ENCODE measurements around the gene P2RX6.
A peak's percentile ranks its signal among the peaks of the same experiment; 100 is the strongest.

P2RX6 gene

DNA sequence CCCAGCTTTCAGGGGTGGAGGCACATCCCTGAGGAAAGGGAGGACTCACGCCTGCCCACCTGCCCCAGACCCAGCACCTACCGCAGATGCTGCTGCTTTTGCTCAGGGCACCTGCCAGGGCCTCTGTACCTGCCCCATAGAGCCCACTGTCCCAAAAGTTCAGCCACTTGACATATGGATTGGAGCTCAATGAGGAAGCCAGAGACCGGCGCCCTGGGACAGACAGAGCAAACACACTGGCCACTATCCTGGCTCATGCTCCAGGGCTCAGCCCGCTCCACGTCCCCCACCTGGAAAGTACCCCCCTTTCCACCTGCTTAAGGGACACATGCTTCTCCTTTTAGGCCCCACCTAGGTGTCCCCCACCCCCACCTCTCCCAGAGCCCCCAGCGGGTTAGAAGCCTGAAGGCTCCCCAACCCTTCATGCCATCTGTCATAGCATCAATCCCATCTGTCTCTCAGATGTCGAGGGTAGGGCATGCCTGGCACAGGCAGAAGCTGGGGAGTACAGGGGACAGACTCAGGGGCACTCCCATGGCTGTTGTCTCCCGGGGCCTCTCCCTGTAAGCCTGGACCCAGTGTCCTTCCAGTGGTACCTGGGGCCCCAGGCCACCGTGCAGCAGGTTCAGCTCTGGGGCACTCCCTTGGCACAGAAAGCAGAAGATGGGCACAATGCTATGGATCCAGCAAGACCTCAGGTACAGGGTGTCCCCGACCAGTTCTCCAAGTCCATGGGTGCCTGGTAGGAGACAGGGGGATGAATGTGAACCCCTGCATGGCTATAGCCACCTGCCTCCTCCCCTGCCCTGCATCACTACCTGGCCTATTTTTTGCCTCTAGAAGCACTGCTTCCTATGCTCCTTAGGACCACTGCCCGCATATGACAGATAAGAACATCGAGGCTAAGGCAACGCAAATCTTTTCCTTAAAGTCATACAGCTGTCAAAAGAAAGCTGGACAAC is 2.2 kb upstream of the P2RX6 start:
- peak; percentile 79 for DNase-seq (ENCODE audit: low spot score)

DNA sequence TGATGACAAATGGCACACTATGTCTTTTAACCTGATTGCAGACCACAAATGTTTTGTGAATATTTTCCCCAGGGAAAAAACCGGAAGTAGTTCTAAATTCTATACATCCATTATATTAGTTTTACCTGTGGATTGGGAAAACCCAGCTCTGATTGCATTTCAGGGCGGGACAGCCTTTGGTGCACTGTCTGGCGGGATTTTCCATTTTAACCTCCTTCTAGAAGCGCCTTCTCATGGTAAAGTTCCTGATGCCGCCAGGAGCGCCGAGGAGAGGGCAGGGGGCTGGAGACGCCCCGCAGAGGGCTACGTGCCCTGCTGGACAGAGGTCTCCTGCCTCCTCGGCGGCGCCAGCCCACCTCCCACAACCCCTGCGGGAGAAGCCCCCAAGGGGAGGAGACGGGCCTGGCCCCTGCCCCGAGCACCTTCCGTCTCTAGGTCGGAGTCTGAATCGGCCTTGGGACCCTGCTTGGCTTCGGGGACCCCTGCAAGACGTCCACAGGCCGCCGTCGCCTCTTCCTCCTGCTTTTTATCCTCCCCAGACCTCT is 1.2 kb upstream of the P2RX6 start:
- DNase-seq (ENCODE audit: low spot score), result peak; percentile 29

DNA sequence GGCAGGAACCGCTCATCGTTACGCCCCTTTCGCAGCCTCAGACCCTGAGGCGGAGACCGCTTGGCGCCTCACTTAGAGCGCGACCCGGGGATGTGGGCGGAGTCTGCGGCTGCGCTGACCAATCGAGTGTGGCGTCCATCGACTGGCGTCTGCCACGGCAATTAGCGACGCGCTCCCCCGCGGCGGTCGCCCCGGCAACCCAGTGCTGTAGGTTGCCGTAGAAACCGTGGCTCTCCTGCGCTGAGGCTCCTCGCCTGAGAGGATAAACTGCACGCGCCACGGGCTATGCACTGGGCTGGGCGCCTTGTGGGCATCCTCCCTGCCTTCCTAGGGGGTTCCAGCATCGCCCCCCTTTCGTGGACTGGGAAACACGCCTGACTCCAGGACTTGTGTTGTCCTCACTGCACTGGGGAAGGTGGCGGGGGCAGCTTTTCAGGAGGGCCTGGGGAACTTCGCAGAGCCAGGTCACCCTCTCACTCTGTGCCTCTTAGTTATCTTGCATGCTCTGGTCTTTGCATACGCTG is 701 bp upstream of the P2RX6 start:
- peak; percentile 95 for DNase-seq (ENCODE audit: low spot score)

DNA sequence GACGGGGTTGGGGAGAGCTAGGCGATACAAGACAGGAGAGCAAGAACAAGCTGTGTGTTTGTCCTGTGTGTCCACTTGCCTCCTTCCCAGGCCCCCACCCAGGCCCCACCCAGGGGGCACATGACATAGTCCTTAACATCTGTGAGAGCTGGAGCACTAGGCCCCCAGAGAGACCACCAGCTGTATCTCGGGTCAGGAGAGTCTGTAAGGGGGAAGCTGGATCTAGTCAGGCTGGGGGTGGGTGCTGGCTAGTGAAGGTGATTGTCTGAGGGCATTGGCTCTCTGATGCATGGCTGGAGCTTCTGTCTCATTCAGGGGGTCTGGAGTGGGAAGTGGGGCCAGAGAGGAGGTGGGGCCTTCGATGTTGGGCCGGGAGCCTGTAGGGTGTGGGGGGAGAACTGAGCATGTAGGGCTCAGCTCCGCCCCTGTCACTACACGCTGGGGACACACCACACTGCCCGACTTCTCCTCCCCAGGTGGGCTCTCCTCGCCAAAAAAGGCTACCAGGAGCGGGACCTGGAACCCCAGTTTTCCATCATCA is 571 bp downstream of the P2RX6 start:
- DNase-seq (ENCODE audit: low spot score), result no peak

DNA sequence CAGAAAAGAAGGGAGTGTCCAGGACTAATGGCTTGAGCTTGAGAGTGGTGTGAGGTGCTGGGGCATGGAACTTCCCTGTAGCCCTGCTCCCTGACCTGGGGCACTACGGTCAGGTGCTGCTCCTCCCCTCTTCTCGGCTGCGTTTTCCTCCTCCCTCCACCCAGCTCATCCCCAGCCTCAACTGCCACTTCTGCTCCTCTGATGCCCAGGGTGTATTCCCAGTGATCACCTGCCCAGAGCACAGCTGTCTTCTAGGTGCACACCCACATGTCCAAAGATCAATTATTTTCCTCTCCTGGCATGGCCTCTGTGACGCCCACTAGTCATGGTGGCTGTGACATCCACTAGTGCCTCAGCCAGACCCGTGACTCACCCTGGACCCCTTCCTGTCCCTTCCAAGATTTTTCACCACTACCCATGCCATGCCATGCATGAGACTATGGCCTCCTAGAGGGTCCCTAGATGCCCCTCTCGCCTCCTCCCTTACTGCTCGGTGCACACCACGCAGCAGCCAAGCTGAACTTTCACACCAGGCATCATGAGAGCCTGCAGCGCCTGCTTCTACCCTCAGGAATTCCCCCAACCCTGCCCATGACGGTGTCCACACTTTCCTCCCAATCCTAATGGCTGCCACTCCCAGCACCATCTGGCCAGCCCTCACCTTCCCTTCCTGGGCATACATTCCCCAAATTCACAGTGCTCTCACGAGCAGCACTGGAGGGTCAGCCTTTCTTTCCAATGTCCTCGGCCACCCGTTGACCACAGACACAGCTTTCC is 1.9 kb downstream of the P2RX6 start:
- DNase-seq (ENCODE audit: low spot score), result no peak

DNA sequence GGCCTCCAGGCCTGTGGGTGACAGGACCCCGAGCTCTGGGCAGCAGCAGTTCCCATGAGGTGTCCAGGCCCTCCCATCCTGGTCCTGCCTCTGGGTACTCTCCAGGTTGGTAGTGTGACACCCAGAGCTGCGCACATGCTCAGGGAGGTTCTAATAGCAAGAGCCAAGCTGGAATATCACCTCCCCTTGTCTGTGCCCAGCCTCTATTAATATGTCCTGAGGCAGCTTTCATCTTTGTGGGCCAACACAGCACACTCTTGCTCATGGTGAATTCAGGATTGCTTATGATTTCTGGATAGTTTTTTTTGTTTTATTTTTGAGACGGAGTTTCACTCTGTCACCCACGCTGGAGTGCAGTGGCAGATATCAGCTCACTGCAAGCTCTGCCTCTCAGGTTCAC is 3.3 kb downstream of the P2RX6 start:
- DNase-seq (ENCODE audit: low spot score), result no peak

DNA sequence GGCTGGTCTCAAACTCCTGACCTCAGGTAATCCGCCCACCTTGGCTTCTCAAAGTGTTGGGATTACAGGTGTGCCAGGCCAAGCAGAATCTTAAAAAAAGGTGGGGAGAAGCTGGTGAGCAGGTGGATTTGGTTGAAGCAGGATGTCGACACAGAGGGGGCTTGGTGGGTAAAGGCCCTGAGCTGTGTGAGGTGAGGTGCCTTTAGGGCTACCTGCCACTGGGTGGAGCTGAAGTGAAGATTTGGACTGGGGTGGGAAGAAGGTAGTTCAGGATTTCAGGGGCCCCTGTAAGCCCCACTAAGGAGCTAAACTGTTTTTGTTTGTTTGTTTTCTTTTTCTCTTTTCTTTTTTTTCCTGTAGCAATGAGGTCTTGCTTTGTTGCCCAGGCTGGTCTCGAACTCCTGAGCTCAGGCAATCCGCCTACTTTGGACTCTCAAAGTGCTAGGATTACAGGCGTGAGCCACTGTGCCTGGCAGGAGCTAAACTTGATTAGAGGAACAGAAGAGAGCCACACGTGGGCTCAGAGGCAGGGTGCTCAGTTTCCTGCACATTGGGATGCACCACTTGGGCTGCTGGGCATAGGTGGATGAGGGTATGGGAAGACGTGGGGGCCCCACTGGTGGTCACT is 6.0 kb downstream of the P2RX6 start:
- no peak for DNase-seq (ENCODE audit: low spot score)

DNA sequence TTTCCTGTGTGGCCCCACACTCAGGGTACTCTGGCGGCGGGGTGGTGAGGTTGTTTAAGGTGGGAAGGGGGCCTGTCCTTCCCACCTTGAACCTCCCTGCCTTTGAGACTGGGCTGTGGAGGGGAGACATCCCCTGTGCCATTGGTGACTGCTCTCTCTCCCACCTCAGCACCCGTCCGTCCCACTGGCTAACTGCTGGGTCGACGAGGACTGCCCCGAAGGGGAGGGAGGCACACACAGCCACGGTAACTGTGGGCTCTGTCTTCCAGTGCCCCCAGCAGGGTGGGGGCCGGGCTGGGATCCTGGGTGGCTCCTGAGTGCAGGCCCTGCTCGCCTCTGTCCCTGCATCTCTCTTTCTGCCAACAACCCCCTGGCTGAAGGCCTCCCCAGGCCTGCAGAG is 7.5 kb downstream of the P2RX6 start:
- DNase-seq (ENCODE audit: low spot score), result no peak

DNA sequence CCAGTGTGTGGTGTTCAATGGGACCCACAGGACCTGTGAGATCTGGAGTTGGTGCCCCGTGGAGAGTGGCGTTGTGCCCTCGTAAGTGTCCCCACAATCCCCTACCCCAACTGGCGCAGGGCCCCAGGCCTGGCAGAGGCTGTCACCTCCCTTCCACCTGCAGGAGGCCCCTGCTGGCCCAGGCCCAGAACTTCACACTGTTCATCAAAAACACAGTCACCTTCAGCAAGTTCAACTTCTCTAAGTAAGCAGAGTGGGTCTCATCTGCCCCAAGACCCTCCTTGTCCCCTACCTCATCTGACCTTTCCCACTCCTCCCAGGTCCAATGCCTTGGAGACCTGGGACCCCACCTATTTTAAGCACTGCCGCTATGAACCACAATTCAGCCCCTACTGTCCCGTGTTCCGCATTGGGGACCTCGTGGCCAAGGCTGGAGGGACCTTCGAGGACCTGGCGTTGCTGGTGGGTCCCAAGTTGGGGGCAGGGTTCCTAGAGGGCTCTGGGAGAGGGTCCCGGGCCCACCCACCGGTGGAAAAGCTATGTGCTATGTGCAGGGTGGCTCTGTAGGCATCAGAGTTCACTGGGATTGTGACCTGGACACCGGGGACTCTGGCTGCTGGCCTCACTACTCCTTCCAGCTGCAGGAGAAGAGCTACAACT is 8.1 kb downstream of the P2RX6 start:
- no peak for DNase-seq (ENCODE audit: low spot score)

DNA sequence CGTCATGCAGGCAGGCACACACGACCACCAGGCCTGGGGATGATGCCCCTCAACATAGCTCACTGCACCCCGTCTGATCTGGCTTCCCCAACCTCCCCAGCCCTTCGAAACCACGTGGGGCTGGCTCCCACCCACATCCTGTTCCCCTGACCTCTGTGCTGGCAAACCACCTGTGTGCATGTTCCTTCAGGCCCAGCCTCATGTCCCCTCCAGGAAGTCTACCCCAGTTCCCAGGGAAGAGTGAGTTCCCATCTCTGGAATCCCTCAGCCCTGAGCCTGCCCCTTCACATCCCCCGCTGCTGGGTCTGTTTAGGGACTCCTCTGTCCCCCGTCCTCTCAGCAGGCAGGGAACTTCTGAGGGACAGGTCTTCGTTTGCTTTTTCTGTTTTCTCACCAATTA is 10.3 kb downstream of the P2RX6 start:
- DNase-seq (ENCODE audit: low spot score), result no peak

DNA sequence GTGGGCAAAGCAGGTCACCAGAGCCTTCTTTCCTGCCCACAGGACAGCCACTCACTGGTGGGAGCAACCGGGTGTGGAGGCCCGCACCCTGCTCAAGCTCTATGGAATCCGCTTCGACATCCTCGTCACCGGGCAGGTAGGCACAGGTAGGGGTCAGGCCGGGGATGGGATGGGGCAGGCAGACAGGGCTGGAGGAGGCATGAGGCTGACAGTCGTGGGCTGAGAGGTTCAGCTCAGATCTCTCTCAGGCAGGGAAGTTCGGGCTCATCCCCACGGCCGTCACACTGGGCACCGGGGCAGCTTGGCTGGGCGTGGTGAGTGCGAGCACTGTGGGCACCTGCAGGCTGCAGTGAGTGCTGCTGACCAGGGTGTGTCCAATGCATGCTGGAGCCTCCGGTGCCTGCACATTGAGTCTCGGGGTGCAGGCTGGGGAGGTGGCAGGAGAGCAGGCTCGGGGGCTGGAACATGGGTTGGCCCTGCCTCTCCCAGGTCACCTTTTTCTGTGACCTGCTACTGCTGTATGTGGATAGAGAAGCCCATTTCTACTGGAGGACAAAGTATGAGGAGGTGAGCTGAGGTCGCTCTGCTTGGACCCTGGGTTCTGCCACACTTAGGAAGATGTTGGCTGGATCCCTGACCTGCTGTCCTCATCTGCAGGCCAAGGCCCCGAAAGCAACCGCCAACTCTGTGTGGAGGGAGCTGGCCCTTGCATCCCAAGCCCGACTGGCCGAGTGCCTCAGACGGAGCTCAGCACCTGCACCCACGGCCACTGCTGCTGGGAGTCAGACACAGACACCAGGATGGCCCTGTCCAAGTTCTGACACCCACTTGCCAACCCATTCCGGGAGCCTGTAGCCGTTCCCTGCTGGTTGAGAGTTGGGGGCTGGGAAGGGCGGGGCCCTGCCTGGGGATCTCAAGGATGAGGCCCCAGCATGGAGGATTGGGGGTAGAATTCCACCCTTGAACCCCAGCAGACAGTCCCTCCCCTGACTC is 11.1 kb downstream of the P2RX6 start:
- no peak for DNase-seq (ENCODE audit: low spot score)

DNA sequence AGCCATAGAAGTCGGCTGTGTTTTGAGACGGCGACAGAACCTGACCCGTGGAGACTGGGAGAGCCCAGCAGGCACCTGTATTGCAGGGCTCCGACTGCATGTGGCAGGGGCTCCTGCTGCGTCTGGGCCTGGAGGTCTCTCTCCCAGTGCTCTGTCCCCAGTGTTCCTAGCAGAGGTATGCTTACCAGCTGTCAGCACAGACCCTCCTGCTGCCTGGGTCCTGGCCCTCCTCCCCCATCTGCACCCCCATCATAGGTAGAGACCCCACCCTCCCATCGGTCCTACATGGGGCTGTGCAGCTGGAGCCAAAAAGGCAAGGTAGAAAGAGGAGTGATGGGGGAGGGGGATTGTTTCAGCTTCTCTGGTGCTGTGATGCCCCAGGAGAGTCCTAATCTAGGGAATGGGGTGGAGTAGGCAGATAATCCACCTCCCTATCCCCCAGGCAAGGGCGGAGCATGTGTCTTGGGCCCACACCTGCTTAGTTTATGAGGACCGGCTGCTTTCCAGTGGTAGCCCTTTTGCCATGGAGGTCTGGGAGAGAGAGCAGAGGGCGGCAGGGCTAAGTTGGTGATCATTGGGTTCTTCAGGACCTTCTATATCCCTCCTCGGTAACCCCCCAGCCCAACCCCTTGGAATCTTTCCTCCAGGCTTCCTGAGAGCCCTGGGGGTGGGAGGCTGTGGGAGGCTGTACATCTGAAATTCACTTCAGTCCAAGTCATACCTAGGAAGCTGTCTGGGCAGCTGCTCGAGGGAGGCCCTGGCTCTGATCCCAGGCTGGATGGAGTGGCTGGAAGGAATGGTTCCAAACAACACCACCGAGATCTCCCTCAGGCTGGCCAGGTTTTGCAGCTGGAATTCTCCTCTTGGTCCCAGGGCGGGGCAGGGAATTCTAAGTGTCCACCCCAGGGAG is 12.1 kb downstream of the P2RX6 start:
- DNase-seq (ENCODE audit: low spot score), result no peak

DNA sequence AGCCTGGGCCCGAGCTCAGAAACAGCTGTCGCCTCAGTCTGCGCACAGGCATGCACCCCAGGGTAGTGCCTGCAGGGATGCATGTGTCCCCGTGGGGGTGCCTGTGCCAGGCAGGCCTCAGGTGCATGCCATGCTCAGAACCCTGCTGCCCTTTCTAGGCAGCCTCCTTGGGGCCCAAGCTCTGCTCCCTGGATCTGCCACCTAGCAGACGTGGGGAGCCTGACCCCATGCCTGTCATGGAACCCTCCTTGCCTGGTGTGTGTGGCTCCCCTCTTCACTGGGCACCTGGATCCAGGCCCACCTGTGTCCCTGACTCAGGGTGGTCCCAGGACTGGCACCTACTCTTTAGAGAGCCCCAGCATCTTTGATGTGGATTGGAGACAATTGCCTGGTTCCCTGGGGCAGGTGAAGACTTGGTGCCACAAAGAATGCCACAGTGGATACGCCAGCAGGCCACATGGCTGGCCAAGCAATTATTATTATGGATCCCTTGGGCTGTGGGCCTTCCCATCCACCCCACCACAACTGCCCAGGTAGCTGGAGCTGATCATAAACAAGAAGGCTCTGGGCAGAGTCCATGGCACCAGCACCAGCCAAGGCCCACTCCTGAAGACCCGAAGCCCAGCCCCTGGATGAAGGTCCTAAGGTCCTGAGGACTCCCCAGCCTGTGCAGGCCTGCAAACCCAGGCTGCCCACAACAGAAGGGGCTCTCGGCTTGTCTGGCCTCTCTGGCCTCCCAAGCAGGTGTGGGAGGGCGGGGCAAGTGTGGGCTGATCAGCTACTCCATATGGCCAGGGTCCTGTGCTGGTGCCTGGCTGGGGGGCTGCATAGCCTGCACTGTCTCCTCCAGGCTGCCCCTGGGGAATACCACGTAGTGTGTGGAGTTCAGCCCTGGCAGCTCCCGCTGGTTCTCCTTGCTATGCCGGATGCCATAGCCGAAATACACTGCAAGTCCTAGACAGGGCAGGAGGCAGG is 13.6 kb downstream of the P2RX6 start:
- no peak for DNase-seq (ENCODE audit: low spot score)

DNA sequence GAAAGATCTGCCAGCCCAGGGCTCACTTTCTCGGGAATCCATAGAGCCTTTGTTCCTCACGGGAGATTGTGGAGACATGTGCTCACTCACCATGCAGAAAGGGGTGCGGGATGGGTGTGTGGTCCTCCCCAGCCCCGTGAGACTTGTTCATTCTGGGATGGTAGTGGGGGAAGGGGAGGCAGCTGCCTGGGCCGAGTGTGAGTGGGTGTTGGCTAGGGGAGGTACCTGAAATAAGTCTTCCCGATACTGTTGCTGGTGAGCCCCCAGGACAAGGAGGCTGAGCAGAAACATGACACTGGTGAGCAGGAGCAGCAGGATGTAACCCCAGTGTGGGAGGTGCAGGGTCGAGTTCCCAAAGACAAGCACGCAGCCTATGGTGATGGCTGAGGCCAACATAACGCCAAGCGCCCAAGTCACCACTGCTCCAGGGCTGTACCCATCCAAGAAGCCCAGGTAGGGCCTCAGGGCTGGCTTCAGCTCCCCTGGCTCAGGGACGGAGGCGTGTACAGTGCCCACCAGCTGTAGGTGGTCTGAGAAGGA is 14.6 kb downstream of the P2RX6 start:
- DNase-seq (ENCODE audit: low spot score), result no peak

DNA sequence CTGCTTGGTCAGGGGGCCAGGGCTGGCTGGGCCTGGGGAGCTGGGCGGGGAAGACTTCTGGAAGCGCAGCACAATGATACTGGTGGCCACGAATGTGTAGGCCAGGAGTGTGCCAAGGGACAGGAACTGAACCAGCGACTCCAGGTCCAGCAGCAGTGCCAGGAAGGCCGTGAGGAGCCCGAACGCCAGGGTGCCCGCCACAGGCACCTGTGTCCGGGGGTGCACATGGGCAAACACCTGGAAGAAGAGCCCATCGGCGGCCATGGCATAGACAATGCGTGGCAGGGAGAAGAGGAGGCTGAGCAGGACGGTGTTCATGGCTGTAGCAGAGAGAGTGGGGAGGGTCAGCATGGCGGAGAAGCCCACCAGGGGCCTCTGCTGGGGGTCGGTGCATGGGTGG is 15.1 kb downstream of the P2RX6 start:
- DNase-seq (ENCODE audit: low spot score), result no peak

DNA sequence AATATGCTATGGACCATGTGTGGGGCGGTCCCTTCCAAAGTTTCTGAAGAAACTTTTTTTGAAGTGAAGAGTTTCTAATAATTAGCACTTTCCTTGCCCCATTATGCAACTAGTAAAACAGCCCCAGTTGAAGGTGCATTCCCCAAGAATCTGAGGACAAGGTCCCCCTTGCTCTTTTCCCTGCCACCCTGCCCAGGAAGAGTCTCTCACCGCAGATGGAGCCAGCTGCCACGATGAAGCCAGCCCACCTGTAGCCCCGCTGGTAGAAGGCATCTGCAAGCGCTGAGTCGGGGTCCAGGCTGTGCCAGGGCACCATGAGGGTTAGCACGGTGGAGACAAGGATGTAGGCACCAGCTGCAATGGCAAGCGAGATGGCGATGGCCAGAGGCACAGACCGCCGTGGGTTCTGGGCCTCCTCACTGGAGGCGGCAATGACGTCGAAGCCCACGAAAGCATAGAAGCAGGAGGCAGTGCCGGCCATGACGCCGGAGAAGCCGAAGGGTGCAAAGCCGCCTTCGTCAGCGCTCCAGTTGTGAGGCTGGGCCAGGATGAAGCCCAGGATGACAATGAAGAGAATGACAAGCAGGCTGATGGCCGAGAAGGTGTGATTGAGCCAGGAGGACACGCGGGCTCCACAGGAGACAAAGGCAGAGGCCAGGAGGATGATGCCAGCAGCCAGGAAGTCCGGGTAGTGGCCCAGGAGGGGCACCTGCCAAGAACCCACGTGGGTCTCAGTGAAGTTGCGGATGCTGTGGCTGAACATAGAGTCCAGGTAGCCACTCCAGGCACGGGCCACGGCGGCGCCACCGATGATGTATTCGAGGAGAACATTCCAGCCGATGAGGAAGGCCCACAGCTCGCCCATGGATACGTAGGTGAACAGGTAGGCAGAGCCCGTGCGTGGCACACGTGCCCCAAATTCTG is 15.9 kb downstream of the P2RX6 start:
- peak; percentile 58 for DNase-seq (ENCODE audit: low spot score)

Measured in cerebellar cortex (tissue), 1 donor.